ENCODE data around the gene HDDC3. TPM values are rescaled to one million over a fixed set of nuclear protein-coding genes. Genes with fewer than 3 reads are reported as not detected.

The HDDC3 gene
- total and polyA plus RNA-seq, 2 donors (not counting 3 experiments of a cell fraction or from before 2014, with no cell fraction given) = 16.0 to 20.2 TPM

DNA sequence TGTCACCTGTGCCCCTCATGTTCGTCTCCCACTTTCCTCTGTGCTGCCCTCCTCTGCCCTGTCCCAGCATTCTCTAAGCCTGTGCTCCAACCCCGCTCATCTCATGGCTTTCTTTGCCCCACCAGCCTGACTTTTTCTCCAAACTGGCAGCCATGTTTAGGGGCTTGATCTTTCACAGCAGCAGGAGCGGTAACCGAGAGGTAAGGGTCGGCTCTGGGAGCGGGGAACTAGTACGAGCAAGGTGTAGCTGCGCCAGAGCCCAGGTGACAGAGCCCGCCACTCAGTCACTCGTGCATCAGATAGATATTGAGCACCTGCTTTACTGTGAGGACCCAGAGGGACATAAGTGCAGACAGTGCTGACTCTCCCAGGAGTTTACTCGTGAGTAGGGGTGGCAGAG is 15.9 kb downstream of the HDDC3 start:
- no peak for TF ChIP-seq MYC (IDR thresholded peaks at IDR 0.05; ENCODE audit: low read depth, low read length)
- no peak for TF ChIP-seq POLR2A (IDR thresholded peaks at IDR 0.05; ENCODE audit: low read depth, low read length)
- TF ChIP-seq, protein P1, sequence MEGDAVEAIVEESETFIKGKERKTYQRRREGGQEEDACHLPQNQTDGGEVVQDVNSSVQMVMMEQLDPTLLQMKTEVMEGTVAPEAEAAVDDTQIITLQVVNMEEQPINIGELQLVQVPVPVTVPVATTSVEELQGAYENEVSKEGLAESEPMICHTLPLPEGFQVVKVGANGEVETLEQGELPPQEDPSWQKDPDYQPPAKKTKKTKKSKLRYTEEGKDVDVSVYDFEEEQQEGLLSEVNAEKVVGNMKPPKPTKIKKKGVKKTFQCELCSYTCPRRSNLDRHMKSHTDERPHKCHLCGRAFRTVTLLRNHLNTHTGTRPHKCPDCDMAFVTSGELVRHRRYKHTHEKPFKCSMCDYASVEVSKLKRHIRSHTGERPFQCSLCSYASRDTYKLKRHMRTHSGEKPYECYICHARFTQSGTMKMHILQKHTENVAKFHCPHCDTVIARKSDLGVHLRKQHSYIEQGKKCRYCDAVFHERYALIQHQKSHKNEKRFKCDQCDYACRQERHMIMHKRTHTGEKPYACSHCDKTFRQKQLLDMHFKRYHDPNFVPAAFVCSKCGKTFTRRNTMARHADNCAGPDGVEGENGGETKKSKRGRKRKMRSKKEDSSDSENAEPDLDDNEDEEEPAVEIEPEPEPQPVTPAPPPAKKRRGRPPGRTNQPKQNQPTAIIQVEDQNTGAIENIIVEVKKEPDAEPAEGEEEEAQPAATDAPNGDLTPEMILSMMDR (IDR thresholded peaks at IDR 0.05; ENCODE audit: extremely low read depth in 1 of 2, insufficient read depth in 1 of 2, low read depth in 1 of 2, low read length in 2 of 2) = no peak
- no peak for TF ChIP-seq GATA2 (IDR thresholded peaks at IDR 0.05; ENCODE audit: insufficient read depth, insufficient read length, low read depth, low read length)
- no peak for TF ChIP-seq POLR2AphosphoS5 (IDR thresholded peaks at IDR 0.05; ENCODE audit: insufficient read depth, low read depth, low read length)
- no peak for TF ChIP-seq FOS (IDR thresholded peaks at IDR 0.05; ENCODE audit: borderline replicate concordance, insufficient read depth, low read length)
- TF ChIP-seq JUN (IDR thresholded peaks at IDR 0.05; ENCODE audit: borderline replicate concordance, insufficient read depth, insufficient read length, low read depth) = no peak
- TF ChIP-seq EZH2 (IDR thresholded peaks at IDR 0.05; ENCODE audit: borderline replicate concordance, low read depth, low read length, severe bottlenecking) = no peak
- TF ChIP-seq, protein P2, sequence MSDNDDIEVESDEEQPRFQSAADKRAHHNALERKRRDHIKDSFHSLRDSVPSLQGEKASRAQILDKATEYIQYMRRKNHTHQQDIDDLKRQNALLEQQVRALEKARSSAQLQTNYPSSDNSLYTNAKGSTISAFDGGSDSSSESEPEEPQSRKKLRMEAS (IDR thresholded peaks at IDR 0.05; ENCODE audit: insufficient read depth, insufficient read length) = no peak
- no peaks in the 10 kb centered on the region for H3K79me2 ChIP-seq (ENCODE audit: control insufficient read depth, insufficient read depth, low read length)
- no peaks in the 10 kb centered on the region for H3K4me1 ChIP-seq (ENCODE audit: control insufficient read depth, extremely low read depth, insufficient read depth, low read length)
- no peaks in the 10 kb centered on the region for H3K9me3 ChIP-seq (replicated peaks; ENCODE audit: control insufficient read depth, insufficient read depth, low read length)
- BruUV-seq (replicated peaks) = no TSS peak
- no peak overlapping the region for H3K27ac ChIP-seq (ENCODE audit: insufficient read depth, low read depth, low read length)
- FAIRE-seq (no peak), DNase-seq (ENCODE audit: low read depth, low spot score) (no peak)
- H3K4me3 ChIP-seq (replicated peaks in 1 of 3; ENCODE audit: insufficient read depth in 1 of 3, low read depth in 1 of 3, low read length in 3 of 3) = no peak overlapping the region
- H3K36me3 ChIP-seq (ENCODE audit: control insufficient read depth in 2 of 2, extremely low read depth in 1 of 2, insufficient read depth in 2 of 2, low read length in 2 of 2) = peaks cover 2 to 63% of the 10 kb centered on the region in 2 experiments
- no peak overlapping the region for H2AFZ ChIP-seq (ENCODE audit: low read depth, low read length)
- H3K27me3 ChIP-seq (ENCODE audit: control insufficient read depth in 2 of 2, insufficient read depth in 2 of 2, low read length in 2 of 2) = no peaks in the 10 kb centered on the region
- H3K9me1 ChIP-seq (replicated peaks; ENCODE audit: control insufficient read depth, extremely low read depth, insufficient read depth, low read length) = no peaks in the 10 kb centered on the region
- ChIA-PET CTCF (no interaction called here), POLR2A (no interaction called here)
- H3K4me2 ChIP-seq (ENCODE audit: insufficient read depth, low read length) = no peak overlapping the region
- no peaks in the 10 kb centered on the region for H4K20me1 ChIP-seq (replicated peaks; ENCODE audit: control insufficient read depth, extremely low read depth, insufficient read depth, low read length)
- no peak overlapping the region for H3K9ac ChIP-seq (replicated peaks; ENCODE audit: extremely low read depth, insufficient read depth, low read length)
- dilution Hi-C loops (cut with MboI; ENCODE audit: extremely low pct_ligation_motif_present, low sequenced_read_pairs) (no loop called here), intact Hi-C loops (cut with micrococcal nuclease) (no loop called here)
